ENCODE data around the gene SLC28A1.
"Not testable (repeated sequence)": the region's sequence is repeated elsewhere in the genome, so short reads cannot be mapped to it uniquely, and the experiment has no call there.

The SLC28A1 gene

DNA sequence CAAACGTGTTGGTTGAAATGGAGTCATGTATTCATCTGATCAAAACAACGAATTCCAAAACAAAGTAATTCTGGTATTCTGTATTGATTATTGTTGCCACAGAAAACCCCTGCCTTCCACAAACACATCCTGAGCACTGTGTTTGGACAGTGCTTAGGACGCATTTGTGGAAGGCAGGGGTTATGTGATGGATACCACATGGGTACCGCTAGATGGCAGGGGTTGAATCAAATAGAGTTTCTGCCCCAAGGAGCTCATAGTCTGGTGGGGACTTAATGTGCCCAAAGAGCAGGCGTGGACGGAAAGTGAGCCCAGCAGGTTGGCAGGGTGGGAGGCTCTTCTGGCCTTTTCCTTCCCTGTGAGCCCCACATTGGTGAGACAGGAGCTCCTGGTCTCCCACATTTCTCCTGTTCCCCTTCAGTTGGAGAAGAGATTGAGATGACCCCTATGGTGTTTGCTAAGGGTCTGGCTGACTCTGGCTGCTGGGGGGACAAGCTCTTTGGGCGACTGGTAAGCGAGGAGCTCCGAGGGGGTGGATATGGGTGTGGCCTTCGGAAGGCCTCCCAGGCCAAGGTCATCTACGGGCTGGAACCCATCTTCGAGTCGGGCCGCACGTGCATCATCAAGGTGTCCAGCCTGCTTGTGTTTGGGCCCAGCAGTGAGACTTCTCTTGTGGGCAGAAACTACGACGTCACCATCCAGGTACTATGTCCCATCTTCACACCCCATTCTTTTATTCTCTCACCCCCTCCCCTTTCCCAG, 22.1 kb upstream of the SLC28A1 start:
- no peak for DNase-seq

- no peak for DNase-seq
Measured at GRCh38 chr15:84863565-84864443, 20.7 kb upstream of the SLC28A1 start.

DNA sequence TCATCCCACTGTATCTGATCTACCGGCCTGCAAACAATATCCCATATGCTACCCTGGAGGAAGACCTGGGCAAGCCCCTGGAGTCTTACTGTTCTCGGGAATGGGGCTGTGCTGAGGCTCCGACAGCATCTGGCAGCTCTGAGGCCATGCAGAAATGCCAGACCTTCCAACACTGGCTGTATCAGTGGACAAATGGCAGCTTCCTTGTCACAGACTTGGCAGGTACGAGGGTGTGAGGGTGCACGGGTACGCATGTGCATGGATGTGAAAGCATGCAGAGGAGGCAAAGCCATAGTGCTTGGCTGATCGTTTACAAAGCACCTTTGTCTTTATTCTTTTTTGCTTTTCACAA, 20.0 kb upstream of the SLC28A1 start:
- no peak for DNase-seq

DNA sequence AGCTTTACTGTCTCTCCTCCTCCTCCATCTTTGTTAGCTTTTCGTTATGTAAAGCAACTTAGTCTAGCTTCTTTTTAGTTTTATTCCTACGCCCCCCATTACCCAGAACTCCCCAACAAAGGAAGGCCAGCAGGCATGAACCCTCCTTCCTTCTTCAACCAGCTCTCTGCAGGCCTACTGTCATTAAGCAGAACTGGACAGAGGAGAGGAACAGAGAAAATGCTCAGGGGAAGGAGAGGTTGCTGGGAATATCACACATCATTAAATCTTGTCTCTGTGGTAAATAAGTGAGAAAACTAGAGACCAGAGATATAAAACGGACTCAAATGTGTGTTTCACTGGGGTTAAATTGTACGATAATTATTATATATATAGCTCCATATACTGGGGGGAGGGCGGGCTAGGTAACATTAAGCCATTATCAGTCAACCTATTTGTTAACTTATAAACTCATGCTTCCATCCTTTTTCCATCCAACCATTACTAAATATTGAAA, 19.3 kb upstream of the SLC28A1 start:
- no peak for DNase-seq

GRCh38 chr15:84868037-84868880, 16.2 kb upstream of the SLC28A1 start:
- DNase-seq: no peak

GRCh38 chr15:84869510-84869909, 15.0 kb upstream of the SLC28A1 start:
- DNase-seq: no peak

DNA sequence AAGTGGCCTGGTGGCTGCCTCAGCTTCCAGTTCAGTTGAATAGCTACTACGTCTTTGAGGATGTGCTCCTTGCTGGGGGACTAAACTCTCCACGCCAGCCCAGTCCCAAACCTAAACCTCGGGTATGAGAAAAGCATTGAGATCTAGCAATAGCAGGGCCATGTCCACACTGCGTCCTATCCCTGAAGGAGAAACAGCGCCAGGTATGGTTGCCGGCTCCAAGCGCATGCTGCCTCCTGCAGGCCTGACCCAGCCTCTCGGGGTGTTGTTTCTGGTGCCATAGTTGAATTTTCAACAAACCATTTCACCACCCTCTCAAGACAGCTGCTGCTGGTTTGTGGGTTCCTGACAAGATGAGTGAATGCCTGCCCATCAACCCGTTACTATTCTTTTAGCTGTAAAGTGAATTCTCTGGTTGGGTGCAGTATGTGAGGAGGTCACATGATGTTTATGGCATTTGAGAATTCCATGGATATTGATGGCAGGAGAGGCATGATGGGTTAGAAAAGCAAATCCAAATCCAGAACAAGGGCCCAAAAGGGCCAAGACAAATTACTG, 13.0 kb upstream of the SLC28A1 start:
- DNase-seq: no peak

GRCh38 chr15:84872009-84872910, 12.2 kb upstream of the SLC28A1 start:
- no peak for DNase-seq

DNA sequence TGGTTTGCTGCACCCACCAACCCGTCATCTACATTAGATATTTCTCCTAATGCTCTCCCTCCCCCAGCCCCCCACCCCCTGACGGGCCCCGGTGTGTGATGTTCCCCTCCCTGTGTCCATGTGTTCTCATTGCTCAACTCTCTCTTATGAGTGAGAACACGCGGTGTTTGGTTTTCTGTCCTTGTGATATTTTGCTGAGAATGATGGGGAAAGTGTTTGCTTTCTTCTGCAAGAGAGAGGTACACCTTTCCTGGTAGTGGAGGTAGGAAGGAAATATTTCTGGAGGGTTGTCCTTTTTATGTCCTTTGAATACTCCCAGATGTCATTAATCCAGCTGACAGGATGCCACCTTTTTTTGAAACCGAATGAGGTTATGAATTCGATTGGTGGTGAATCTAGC, 10.5 kb upstream of the SLC28A1 start:
- DNase-seq: no peak

- no peak for DNase-seq
Measured at GRCh38 chr15:84874981-84875699, 9.3 kb upstream of the SLC28A1 start.

- DNase-seq: no peak
Measured at GRCh38 chr15:84876269-84876668, 8.2 kb upstream of the SLC28A1 start.

GRCh38 chr15:84877701-84878100, 6.8 kb upstream of the SLC28A1 start:
- not testable (repeated sequence) for DNase-seq

- no peak for DNase-seq
Measured at GRCh38 chr15:84878504-84878903, 6.0 kb upstream of the SLC28A1 start.

DNA sequence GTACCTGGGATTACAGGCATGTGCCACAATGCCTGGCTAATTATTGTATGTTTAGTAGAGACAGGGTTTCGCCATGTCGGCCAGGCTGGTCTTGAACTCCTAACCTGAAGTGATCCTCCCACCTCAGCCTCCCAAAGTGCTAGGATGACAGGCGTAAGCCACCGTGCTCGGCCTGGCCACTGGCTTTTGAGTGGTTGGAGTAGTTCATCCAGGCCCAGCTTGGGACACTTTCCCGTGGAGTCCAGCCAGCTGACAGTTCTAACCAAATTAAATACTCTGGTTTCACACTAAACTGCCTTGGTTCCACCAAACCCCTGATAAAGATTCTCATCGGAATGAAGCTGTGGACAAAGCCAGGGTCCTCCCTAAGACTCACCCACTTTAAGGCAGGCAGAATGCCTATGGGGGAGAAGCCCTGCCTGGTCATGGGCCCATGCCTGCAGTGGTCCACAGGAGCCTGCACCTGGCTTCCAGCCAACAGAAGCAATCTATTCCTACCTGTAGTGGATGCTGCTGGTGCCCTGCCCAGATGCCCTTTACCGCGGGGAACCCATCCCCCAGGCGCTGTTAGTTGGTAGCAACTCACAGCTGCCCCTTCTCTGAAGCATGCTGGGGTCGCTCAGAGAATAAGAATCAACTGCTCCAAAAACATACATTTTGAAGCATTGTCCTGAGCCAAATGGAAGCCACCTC, 5.2 kb upstream of the SLC28A1 start:
- no peak for DNase-seq

DNA sequence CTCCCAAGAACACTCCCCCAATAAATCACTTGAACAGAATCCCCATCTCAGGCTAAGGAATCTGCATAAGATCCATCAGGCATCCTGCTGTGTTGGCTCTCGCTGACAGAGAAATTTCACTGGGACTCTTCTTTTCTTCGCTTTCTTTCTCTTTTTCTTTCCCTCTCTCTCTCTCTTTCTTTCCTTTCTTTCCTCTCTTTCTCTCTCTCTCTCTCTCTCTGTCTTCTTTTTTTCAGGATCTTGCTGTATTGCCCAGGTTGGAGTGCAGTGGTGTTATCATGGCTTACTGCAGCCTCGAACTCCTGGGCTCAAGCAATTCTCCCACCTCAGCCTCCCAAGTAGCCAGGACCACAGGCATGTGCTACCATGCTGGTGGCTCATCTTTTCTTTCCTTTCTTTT, 4.5 kb upstream of the SLC28A1 start:
- no peak for DNase-seq

DNA sequence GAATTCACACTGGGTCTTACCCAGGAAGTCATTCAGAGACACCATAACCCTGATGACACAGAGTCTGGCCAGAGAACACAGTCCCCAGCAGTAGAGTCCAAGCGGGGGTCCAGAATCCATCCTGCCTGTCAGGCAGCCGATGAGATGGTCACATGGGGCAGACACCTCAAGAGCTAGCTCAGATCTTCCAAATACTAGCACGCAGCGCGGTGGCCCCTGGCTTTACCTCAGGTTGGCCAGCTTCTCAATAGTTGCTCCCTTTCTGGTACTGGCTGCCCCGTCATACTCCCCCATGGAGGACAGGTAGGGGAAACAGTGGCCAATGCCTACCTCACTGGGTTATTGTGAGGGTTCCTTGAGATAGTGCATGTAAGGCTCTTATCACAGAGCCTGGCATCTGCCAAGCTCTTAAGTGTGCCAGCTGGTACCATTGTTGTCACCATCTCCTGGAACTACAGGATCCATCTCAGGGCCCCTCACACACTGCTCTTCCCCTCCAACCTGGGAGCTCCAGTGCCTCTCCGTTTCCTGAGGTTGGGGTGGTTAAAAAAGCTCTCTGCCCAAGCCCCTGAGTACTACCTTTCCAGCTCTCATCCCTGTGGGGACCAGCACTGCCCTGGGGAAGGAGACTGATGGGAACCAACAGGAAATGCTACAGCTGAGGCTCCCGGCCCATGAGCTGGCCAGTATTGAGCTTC, 3.5 kb upstream of the SLC28A1 start:
- no peak for DNase-seq

- DNase-seq: no peak
Measured at GRCh38 chr15:84881520-84881830, 3.0 kb upstream of the SLC28A1 start.

- DNase-seq: no peak
Measured at GRCh38 chr15:84883466-84883865, 996 bp upstream of the SLC28A1 start.

GRCh38 chr15:84885801-84886200, 1.3 kb downstream of the SLC28A1 start:
- no peak for DNase-seq

Measured in NCI-H1092 (cell line).